Ishikawa (cell line): ENCODE results near the gene TDO2.

Source experiments
- CEBPB ChIP-seq: IDR thresholded peaks from 2 replicates; pipeline ENCODE4 v1.6.1; 2012
- CREB1 ChIP-seq: IDR thresholded peaks from 2 replicates; pipeline ENCODE4 v1.6.1; 2012; ENCODE audit warnings: low read depth
- EGR1 ChIP-seq: IDR thresholded peaks from 2 replicates; pipeline ENCODE4 v1.6.1; 2012
- EP300 ChIP-seq: IDR thresholded peaks from 2 replicates; pipeline ENCODE4 v1.6.1; 2012; ENCODE audit warnings: borderline replicate concordance
- FOXM1 ChIP-seq: IDR thresholded peaks from 2 replicates; pipeline ENCODE4 v1.6.1; 2012; ENCODE audit warnings: low read depth, borderline replicate concordance
- NFIC ChIP-seq: IDR thresholded peaks from 2 replicates; pipeline ENCODE4 v1.6.1; 2012
- RAD21 ChIP-seq: IDR thresholded peaks from 2 replicates; pipeline ENCODE4 v1.6.1; 2012; ENCODE audit warnings: low read depth
- TAF1 ChIP-seq: IDR thresholded peaks from 2 replicates; pipeline ENCODE4 v1.6.1; 2012; ENCODE audit warnings: low read depth, mild to moderate bottlenecking
- TCF12 ChIP-seq: IDR thresholded peaks from 2 replicates; pipeline ENCODE4 v1.6.1; 2012; ENCODE audit warnings: low read depth
- TEAD4 ChIP-seq: IDR thresholded peaks from 2 replicates; pipeline ENCODE4 v1.6.1; 2012
- YY1 ChIP-seq: IDR thresholded peaks from 2 replicates; pipeline ENCODE4 v1.6.1; 2012; ENCODE audit warnings: low read depth
- ZBTB7A ChIP-seq: IDR thresholded peaks from 2 replicates; pipeline ENCODE4 v1.6.1; 2012; ENCODE audit warnings: low read depth
- TF ChIP-seq, protein P1 (sequence below): IDR thresholded peaks from 2 replicates; pipeline ENCODE4 v1.6.1; 2012
- TF ChIP-seq, protein P2 (sequence below): IDR thresholded peaks from 2 replicates; pipeline ENCODE4 v1.6.1; 2012
- TF ChIP-seq, protein P3 (sequence below): IDR thresholded peaks from 2 replicates; pipeline ENCODE4 v1.6.1; 2012; ENCODE audit warnings: low read depth, mild to moderate bottlenecking

The TDO2 gene

DNA sequence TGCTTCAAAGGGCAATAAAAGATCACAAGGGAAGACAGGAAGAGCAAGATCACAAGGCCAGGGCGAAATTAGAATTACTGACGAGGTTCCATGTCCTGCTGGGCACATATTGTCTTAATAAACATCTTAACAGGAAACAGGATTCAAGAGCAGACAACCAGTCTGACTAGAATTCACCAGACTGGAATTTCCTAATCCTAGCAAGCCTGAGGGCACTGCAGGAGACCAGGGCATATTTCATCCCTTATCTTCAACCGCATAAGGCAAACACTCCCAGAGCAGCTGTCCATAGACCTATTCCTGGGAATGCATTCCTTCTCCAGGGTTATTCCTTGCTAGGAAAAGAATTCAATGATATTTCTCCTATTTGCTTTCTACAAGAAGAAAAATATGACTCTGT is 12.4 kb upstream of the TDO2 start:
- TF ChIP-seq ZBTB7A (no peak), TCF12 (no peak), TEAD4 (no peak), TAF1 (no peak)
- TF ChIP-seq, protein P1, sequence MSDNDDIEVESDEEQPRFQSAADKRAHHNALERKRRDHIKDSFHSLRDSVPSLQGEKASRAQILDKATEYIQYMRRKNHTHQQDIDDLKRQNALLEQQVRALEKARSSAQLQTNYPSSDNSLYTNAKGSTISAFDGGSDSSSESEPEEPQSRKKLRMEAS = no peak
- TF ChIP-seq, protein P2, sequence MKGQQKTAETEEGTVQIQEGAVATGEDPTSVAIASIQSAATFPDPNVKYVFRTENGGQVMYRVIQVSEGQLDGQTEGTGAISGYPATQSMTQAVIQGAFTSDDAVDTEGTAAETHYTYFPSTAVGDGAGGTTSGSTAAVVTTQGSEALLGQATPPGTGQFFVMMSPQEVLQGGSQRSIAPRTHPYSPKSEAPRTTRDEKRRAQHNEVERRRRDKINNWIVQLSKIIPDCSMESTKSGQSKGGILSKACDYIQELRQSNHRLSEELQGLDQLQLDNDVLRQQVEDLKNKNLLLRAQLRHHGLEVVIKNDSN = no peak
- TF ChIP-seq, protein P3, sequence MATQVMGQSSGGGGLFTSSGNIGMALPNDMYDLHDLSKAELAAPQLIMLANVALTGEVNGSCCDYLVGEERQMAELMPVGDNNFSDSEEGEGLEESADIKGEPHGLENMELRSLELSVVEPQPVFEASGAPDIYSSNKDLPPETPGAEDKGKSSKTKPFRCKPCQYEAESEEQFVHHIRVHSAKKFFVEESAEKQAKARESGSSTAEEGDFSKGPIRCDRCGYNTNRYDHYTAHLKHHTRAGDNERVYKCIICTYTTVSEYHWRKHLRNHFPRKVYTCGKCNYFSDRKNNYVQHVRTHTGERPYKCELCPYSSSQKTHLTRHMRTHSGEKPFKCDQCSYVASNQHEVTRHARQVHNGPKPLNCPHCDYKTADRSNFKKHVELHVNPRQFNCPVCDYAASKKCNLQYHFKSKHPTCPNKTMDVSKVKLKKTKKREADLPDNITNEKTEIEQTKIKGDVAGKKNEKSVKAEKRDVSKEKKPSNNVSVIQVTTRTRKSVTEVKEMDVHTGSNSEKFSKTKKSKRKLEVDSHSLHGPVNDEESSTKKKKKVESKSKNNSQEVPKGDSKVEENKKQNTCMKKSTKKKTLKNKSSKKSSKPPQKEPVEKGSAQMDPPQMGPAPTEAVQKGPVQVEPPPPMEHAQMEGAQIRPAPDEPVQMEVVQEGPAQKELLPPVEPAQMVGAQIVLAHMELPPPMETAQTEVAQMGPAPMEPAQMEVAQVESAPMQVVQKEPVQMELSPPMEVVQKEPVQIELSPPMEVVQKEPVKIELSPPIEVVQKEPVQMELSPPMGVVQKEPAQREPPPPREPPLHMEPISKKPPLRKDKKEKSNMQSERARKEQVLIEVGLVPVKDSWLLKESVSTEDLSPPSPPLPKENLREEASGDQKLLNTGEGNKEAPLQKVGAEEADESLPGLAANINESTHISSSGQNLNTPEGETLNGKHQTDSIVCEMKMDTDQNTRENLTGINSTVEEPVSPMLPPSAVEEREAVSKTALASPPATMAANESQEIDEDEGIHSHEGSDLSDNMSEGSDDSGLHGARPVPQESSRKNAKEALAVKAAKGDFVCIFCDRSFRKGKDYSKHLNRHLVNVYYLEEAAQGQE = no peak

DNA sequence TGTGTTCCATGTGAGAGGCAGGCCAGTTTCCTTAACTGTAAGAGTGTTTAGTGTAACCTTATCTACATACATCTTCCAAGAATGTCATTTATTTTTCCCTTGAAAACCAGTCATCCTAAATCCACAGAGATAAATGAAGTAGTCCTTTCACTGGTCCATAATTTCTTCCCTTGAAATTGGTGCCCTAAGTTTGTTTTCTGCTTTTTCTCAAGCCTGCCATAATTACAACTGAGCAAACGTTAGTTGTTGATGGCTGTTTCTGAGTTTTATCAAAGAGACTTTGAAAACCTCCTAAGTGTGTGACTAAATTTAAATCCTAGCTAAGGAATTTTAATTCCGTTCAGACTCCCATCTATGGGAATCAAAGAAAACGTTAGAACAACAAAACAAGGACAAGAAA is 3.6 kb upstream of the TDO2 start:
- TF ChIP-seq EGR1 (no peak), TEAD4 (no peak), CREB1 (no peak), NFIC (no peak), CEBPB (no peak), EP300 (no peak), FOXM1 (no peak), RAD21 (no peak), YY1 (no peak)
- TF ChIP-seq, protein P3 = no peak
- TF ChIP-seq, protein P1 = no peak
- TF ChIP-seq, protein P2 = no peak

DNA sequence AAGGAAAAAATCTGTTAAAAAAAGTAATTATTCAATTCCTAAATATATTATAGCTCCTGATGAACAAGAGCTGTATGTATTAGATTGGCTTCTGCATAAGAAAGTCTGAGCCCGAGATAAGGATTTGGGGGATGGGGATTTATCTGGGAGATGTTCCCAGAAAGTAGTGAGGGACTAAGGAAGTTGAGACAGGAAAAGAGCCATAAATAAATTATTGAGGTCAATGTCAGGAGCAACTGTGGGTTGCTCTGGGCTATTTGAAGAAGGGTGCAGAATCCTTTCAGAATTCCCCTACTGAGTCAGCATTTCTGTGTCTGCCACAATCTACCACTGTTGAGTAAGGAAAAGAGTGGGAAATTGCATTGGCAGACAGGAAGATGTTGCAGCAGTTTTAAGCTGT is 3.1 kb upstream of the TDO2 start:
- TF ChIP-seq YY1 (no peak), TAF1 (no peak), EP300 (no peak), NFIC (no peak), TEAD4 (no peak), CREB1 (no peak), ZBTB7A (no peak), RAD21 (no peak)
- TF ChIP-seq, protein P1 = no peak
- TF ChIP-seq, protein P2 = no peak

DNA sequence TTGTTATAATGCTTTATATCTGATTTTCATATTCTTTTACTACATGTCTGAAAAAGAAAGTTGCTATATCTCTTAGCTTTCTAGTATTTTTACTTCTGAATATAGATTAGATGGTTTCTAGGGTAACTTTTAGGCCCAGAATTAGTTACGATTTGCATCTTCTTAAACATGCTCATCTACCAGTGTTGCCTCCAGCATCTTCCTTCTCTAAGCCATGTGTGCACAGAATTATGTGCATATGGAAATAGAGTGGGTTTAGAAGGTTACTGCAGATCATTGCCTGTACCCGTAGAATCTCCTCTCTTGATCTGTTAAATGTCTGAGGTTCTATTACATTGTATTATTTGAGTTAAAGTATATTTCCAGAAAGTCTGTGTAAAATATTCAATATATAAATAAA is 2.5 kb upstream of the TDO2 start:
- TF ChIP-seq ZBTB7A = no peak
- TF ChIP-seq EGR1 = no peak

DNA sequence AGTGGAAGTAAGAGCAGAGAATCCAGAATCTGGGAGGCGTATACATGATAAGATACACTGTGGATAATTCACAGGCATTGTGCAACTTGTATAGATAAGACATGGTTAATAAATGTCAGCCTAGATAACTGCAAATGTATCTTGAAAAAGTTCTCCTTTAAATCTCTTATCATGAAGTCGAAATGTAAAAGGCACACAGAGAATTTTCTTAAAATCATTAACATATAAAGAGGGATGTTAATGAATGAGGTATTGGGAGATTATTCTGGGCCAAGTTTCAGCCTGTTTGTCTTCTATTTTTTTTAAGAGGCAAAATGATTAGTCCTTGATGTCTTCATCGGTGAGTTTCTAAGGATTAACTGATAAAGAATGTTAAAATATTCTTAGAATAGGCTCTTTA is 835 bp downstream of the TDO2 start:
- TF ChIP-seq RAD21 (no peak), YY1 (no peak), FOXM1 (no peak), EP300 (no peak), CREB1 (no peak), ZBTB7A (no peak)

DNA sequence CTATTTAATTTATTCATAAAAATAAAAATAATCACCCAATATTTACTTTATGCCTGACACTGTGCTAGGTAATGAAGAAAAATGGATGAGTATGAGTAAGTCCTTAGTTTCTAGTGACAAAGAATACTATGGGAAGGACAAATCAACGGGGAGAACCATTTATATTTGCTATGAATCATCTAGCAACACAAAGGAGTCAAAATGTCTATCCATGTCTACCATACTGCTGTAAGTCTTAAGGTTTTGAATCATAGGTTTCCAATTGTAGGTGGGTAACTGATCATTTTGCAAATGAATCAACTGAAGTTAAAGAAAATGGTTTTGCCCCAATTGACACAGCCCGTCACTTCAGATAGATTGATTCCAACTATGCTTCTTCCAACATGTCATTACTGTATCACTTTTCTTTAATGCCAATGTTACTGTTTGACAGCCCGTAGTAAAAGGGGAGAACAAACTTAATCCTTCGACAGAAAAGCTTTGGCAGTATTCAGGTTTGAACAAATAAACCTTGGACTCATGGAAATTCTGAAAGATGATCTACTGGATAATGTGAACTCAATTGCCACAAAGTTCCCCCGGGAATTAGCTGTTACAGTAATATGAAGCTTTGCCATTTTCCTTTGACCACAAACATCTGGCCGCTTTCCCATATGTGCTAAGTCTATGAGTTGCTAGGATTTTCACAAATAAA is 3.2 kb downstream of the TDO2 start:
- TF ChIP-seq CEBPB (no peak), NFIC (peak; percentile 56; the same call in 1 of the 2 replicates)
